T-helper 9 cell (primary cell): Measurements from ENCODE around the gene LAMA3.

Experiments
- DNase-seq: peaks from one replicate; pipeline ENCODE4 v3.0.0-alpha.2; 2020

Gene LAMA3

DNA sequence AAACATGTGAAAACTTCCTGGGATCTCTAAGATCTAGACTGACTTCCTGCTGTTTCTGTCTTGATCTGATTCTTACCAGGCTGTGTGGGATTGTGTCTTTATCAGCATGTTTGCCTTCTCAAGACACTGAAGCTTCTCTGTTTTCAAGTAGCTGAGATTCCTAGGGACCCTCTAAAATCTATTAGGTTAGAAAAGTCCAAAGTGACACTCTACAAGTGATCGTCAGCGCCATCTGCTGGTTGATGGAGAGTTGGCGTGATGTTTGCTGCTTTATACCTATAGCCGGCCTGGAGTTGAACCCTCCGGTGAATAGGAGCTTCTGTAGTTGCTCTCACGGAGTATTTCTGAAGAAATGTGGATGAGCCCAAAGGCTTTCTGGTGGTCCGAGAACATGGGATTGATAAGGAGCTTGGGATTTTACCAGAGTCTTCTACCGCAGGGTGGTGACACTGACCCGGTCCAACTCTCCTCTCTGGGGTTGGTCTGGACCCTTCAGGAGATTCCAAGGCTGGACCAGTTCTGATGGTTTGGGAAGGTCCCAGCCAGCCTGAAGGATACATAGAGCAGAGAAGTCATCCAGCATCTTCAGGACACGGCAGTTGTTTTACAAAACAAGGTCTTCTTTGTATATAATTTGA is 229.3 kb downstream of the LAMA3 start:
- DNase-seq, result peak; percentile 81

DNA sequence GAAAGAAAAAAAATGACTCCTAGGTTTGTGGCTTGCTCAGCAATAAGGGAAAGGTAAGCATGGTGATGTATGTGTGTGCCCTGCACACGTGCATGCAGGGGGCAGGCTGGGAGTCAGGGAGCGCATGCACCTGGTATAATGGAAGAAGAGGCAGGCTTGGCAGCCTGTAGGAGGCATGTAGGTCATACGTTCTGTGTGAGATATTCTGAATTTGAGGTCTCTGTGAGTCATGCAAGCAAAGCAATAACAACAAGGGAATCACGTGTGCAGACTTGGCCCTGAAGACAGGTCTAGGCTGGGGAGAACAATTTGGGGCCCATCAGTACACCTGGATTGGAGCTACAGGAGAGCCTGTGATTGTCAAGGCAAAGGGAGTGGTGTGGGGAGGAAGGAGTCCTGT is 230.8 kb downstream of the LAMA3 start:
- DNase-seq, result peak; percentile 1

DNA sequence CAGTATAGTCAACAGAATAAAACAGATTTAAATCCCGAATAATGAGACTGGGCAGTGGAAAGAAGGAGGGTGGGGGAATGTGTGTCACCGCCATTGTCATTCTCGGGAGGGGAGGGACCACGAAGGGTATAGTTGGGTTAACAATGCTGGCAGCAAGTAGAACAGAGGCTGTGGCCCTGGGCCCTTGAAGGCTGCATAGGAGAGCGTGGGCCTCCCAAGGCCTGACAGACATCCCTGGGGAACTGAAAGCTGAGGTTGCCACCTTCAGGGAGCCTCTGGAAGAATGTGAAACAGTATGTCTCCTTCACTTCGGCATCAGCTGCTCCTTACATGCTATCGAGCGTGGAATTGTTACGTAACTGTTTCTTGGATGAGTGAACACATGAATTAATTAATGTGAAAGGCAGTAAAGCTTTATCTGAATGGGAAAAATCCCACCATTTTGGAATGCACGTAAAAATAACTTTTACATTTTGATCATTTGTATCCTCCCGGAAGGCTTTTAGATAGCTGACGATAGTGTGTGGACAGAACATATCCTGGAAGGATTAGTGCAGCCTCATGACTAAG is 232.5 kb downstream of the LAMA3 start:
- DNase-seq, result no peak

DNA sequence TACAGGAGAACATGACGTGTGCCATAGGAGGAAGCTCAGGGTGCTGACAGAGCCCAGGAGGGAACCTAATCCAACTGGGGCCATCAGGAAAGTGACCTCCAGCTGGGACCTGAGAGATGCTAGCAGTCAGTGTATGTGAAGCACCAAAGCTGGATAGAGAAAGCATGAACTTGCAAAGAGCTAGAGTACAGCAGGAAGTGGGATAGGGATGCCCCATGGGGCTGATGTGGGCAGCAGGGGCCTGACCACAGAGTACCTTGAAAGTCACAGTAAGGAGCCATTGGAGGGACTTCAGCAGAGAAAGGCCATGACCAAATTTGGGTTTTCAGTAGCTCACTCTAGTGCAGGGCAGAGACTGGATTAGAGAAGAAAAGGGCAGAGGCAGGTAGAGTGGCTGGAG is 233.7 kb downstream of the LAMA3 start:
- DNase-seq, result no peak

DNA sequence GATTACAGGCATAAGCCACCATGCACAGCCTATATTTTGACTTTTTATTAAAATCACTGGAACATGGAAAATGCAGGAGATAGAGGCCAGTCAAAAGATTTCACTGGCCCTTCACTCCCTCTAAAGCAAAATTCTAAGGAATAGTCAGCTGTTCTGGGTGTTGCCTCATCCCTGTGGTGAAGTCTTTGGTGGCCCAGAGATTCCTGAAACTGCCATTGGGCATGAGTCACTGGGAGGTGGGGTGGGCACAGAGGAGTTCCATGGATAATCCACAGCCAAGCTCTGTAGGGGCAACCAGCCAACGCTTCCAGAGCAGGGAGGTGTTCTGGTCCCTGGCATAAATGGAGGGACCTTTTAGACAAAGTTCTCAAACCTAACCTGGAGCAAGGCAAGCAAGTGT is 235.6 kb downstream of the LAMA3 start:
- DNase-seq, result no peak

DNA sequence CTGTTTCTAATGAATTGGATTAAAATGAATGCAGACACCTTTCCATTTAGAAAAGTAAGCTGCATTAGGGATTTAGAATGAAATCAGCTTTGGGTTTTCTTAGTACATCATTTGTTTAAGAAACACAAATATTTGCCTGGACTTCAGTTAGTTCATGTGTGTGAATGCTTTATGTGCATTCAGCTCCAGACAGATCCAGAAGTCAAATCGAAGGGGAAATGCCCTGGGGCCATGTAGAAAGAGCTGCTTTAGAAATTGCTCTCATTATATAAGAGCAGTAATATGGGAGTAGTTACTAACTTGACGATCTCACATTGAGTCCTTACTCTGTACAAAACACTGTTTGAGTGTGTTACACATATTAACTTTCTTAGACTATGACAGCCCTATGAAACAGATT is 237.3 kb downstream of the LAMA3 start:
- no peak for DNase-seq

DNA sequence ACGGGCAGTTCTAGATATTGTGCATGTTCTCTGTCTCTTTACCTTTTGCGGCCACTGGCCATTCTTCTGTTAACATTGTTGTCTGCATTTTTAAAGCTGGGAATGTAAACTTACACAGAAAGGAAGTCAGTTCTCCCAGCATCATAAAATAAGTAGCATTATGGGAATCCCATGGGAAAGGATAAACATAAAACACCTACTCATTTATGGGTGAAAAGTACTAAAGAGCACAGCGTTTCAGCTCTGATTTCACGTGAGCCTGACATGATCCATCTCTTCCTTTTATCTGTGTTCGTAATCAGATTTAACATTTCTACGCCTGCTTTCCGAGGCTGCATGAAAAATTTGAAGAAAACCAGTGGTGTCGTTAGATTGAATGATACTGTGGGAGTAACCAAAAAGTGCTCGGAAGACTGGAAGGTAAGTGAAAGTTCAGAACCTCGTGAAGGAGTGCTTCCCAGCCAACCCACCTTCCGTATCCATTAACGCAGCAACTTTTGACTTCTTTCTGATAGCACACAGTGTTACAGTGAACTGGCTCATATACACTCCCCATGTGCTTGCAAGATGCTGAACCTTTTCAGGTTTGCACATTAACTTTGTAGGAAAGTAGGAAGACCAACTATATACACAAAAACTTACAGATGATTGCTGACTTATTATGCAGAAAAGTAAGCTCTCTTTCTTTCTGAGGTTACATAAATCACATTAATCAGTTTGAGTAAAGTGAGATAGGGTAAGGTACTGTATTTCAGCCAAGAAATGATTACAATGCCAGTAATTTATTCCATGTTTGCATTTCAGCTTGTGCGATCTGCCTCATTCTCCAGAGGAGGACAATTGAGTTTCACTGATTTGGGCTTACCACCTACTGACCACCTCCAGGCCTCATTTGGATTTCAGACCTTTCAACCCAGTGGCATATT is 238.8 kb downstream of the LAMA3 start:
- no peak for DNase-seq

DNA sequence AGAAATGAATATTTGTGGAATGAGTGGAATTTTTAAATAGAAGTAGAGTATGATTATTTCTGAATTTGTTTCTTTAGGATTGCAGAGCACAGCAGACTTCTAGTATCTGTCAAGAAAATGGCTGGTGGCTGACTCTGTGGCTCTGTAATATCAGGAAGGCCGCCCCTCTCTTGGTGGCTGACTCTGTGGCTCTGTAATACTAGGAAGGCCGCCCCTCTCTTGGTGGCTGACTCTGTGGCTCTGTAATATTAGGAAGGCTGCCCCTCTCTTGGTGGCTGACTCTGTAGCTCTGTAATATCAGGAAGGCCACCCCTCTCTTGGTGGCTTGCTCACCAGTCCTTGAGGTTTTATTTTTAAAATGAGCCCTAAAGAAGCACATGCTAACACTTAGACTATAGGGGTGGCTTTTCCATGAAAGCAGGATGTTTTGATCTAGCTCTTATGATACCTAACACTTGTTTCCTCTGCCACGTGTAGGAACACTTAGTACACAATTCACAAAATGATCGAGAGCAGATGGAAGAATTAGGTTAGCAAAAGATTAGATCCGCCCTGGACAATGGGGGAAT is 240.2 kb downstream of the LAMA3 start:
- no peak for DNase-seq

DNA sequence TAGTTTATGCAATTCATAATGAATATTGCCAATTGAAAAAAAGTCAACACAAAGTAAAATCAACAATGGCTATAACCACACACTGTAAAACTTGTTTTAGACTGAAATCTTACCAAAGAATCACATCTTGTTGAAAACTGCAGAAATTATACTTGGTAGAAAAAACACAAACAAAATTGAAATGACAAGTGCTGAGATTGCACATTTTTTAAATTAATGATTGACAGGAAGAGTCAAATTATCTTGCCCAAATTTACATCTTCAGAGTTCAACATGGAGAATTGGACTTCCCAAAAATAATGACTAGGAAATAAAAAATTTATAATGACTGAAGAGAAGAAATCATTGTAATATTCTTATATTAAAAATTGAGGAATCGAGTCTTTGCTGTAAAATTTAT is 240.7 kb downstream of the LAMA3 start:
- DNase-seq, result no peak

DNA sequence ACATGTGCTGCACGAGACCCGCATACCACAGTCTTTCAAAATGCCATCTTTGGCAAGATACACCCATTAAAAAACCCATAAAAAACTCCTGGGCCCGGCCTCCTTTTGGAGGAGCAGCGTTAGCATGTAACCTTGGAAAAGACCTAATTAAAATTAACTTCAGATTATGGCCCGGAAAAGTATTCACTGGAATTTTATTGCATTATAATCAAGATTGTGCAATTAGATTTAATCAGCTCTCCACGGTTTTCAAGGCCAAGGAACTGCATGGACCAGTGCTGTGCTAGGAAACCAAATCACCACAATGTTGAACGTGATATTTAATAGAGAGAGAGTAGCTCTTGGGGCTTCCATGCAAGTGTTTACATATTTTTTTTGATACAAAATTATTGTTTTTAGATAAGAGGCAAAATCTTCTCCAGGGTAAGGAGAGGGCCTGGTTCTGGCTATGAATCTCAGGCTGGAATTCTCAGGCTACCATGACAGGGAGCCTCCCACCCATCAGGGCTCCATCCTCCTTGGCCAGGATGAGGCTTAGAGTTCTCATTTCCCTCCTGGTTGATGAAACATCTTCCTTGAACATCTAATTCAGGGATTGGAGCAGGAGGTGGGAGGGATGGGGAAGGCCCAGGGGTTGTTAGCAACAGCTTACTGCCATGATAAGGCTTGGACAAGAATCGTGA is 243.3 kb downstream of the LAMA3 start:
- DNase-seq, result no peak

DNA sequence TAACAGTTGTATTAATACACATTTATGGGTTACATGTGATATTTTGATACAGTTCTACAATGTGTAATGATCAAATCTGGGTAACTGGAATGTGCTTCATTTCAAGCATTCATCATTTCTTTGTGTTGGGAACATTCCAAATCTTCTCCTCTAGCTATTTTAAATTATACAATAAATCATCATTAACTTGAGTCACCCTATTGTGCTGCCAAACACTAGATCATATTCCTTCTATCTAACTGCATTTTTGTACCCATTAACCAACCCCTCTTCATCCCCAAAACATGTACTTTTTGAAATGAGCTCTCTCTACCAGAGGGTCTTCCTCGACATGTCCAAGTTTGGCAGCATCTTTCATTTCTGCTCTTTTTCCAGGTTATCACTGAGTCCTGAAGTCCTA is 244.2 kb downstream of the LAMA3 start:
- DNase-seq, result no peak

DNA sequence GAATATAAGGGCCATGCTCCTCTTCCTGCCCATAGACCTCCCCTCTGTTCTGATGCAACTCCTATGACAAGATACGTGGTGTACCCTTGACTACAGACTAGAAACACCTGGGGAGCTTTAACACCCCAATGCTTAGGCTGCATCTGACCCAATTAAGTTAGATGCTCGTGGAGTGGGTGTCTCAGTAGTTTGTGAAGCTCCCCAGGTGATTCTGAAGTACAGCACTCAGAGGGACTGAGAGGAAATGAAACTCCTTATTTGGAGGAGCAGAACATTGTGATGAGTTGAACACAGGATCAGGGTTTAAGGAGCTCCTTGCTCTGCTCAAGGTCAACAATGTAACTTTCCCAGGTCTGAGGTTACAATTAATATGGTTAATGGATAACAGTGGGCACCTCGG is 245.0 kb downstream of the LAMA3 start:
- no peak for DNase-seq

DNA sequence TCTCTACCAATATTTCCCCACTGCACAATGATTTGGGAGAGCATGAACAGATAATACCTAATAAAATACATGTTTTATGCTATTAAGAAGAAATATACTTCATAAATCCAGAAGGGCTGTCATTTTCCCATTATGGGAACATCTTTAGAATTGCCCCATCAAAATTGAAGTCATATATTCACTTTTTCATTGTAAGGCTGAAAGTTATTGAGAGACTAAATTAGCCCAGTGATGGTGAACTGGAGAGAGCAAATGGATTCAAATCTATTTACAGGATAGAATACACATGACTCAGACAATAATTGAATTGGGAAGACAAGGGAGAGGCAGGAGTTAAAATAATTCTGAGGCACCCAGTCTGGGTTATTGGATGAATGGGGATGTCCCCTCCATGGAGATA is 245.6 kb downstream of the LAMA3 start:
- no peak for DNase-seq

DNA sequence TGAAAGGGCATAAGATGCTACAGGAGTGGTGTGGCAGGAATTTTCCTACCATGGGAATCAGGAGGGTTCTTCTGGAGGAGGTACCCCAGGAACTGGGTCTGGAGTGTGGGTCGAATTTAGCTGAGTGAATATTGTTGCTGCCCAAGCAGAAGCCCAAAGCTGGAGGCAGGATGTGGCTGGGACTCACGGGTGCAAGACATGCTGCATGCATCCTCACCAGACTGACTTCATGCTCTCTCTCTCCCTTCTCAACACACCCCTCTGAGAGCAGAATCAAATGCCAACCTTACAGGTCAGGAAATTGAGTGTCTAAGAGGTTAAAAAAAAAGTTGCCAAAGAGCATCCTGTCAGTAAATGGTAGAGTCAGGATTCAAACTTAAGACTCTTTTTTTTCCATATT is 246.6 kb downstream of the LAMA3 start:
- DNase-seq, result peak; percentile 7

DNA sequence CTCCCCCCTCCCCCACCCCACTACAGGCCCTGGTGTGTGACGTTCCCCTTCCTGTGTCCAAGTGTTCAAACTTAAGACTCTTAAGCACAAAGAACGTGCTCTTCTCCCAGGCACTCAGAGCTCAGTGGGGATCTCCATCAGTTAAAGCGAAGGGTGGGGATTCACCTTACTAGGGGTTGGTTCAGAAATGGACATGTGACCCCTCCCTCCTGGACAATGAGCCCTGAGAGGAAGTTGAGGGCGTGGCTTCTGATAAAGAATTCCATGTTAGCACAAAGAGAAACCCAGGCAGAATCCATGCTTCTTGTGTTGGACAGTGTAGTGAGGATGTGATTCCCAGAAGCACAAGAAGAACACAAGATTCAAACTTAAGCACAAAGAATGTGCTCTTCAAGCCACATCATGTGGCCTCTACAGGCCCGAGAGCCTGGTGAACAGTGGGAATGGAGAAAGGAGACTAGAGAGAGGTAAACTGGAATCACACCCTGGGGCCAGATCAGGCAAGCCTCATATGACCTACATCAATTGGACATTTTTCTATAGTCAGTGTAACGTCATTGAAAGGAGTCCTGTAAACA is 247.2 kb downstream of the LAMA3 start:
- DNase-seq, result no peak

DNA sequence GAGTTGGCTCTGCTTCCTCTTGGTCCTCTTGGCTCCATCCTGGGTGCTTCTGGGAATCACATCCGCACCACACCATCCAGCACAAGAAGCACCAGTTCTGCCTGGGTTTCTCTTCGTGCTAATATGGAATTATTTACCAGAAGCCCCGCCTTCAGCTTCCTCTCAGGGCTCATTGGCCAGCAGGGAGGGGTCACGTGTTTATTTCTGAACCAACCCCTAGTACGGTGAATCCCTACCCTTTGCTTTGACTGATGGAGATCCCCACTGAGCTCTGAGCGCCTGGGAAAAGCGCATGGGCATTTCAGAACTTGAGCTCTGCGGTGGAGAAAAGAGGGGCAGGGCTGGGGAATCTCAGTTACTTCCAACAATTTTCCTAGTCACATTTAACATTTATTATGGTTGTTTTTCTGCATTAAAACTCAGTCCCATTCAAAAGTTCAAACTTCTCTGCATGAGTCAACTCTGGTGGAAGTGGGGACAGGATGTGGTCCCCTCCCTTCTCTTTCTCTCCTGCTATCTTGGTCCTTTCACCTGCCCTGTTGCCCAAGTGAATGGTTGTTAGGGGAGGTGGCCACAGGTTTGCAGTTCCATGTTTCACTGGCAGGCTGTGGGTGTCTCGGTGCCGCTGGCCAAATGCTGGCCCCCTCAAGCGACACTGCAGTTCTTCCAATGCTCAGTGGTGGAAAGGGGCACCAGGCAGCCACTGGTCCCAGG is 248.9 kb downstream of the LAMA3 start:
- no peak for DNase-seq

DNA sequence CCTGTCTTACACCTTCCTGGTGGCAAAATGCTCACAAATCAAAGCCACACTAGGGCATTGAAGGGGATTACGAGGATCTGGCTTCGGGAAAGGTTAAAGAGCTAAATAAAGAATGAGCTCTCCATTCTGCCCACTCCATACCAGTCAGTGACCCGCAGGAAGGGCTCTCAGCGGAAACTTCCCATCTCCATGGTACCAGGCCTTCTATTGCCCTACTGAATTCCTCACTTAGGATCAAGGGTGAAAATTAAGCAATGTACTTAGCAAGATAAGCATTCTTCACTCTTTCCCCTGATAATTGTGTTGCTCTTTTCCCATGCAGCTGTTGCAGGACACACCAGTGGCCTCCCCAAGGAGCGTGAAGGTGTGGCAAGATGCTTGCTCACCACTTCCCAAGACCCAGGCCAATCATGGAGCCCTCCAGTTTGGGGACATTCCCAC is 249.7 kb downstream of the LAMA3 start:
- DNase-seq, result no peak

DNA sequence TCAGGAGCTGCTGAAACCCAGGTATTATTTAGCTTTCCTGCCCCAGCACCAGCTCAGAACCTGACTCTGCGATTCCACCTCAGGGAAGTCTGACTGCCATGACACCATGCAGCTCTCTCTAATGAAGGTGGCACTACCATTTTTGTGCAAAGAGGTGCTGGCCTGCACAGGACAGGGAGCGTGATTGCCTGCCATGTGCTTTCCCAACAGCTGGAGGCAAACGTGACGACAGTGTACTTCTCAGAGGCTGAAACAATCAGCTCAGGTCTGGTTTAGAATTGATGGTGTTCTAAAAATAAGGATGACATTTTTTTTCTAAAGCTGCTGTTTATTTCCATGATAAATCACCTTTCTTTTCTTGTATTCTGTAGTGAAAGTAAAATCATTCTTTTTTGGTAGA is 250.1 kb downstream of the LAMA3 start:
- DNase-seq, result no peak

DNA sequence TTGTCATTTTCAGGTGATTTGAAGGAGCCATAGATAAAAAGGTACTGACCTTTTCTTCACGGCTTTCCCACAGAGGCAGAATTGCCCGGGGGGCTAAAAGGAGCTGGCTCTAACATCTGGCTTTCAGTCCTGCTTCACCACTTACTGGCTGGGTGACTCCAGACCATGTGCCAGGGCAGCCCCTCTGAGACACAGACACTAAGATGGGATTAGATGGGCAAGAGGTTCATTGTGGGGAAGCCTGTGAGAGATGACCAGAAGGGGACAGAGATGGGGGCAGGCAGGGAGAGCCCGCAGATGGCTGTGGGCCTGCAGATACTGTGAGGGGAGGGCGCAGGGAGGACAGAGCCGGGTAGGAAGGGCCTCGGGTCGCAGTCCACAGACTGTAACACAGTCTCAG is 250.6 kb downstream of the LAMA3 start:
- no peak for DNase-seq

DNA sequence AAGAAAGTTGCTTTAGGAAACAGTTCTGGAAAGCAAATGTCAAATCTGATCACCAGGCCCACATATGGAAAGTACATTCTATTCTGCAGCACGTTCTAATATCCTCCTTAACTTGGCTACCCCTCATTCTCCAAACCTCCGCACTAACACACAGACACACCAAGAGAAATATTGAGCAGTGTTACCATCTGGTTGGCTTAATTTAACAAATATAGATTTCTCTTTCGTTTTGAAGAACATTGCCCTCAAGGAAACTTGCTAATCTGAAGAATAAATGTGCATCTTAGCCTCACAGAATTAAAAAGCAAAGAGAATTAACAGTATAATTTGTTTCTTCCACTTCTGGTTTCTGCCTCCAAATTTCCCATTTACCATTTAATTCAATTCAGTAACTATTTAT is 252.5 kb downstream of the LAMA3 start:
- no peak for DNase-seq

DNA sequence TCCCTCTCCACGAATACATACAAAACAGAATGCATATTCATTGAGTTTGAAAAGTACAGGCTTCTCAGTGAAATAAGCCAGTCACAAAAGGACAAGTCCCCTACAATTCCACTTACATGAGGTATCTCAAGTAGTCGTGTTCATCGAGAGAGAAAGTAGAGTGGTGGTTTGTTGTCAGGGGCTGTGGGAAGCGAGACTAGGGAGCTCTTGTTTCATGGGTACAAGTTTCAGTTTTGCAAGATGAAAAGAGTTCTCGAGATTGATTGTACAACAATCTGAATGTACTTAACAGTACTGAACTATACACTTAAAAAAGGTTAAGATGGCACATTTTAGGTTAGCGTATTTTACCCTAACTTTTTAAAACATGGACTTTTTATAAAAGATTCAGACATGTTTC is 253.9 kb downstream of the LAMA3 start:
- DNase-seq, result no peak
